Lung (tissue), 12 donors: ENCODE measurements around the gene NFATC4. TPM values are rescaled to one million over a fixed set of nuclear protein-coding genes. Genes with fewer than 3 reads are reported as not detected.
A peak's percentile ranks its signal among the peaks of the same experiment; 100 is the strongest.

Experiments
- ATAC-seq: fragments of 200-7000 bp; cut with Tn5 transposase; one replicate; pipeline ENCODE4 v1.9.1; 2020; ENCODE audit warnings: moderate number of reproducible peaks; ENCODE audit not compliant: insufficient read depth, low FRiP score
- DNase-seq, 3 donors: peaks; one replicate each; pipeline ENCODE4 v3.0.0-alpha.2; 2013 to 2017
- H3K27ac ChIP-seq, 2 donors: one replicate each; pipeline ENCODE4 v1.5.1; 2013; ENCODE audit warnings: mild to moderate bottlenecking in 2 of 2, moderate library complexity in 2 of 2, control low read depth in 1 of 2, inconsistent platforms in 1 of 2, low read depth in 1 of 2, low read length in 1 of 2
- H3K27me3 ChIP-seq, 3 donors: one replicate each; pipeline ENCODE4 v1.5.1; 2013; ENCODE audit warnings: low read length in 2 of 3; ENCODE audit not compliant: control insufficient read depth in 3 of 3, insufficient read depth in 3 of 3
- H3K36me3 ChIP-seq, 4 donors: one replicate each; pipeline ENCODE4 v1.5.1; 2013; ENCODE audit warnings: low read length in 4 of 4, mild to moderate bottlenecking in 1 of 4, moderate library complexity in 1 of 4; ENCODE audit not compliant: control insufficient read depth in 4 of 4, insufficient read depth in 4 of 4
- H3K4me1 ChIP-seq, 5 donors: one replicate each; pipeline ENCODE4 v1.5.1; 2013; ENCODE audit warnings: low read length in 5 of 5, mild to moderate bottlenecking in 2 of 5, moderate library complexity in 1 of 5; ENCODE audit not compliant: control insufficient read depth in 5 of 5, insufficient read depth in 5 of 5
- H3K4me3 ChIP-seq: one replicate; pipeline ENCODE4 v1.5.1; 2013; ENCODE audit warnings: mild to moderate bottlenecking, control low read depth, moderate library complexity
- H3K9ac ChIP-seq, 2 donors: one replicate each; pipeline ENCODE4 v1.5.1; 2013; ENCODE audit warnings: low read length in 2 of 2, control low read depth in 1 of 2; ENCODE audit not compliant: insufficient read depth in 1 of 2
- H3K9me3 ChIP-seq, 4 donors: one replicate each; pipeline ENCODE4 v1.5.1; 2013; ENCODE audit warnings: low read length in 3 of 4, mild to moderate bottlenecking in 1 of 4, moderate library complexity in 1 of 4; ENCODE audit not compliant: control insufficient read depth in 4 of 4, insufficient read depth in 3 of 4
- WGBS, 2 donors: extraction: QIAGEN DNeasy Blood & Tissue Kit; methylation state at CpG; one replicate each; pipeline ENCODE4 v1.1.7; 2013; 5-methylcytosine and 5-hydroxymethylcytosine counted together
- polyA plus RNA-seq, 2 donors: library from polyadenylated mRNA; stranded (reverse); fragments of 200-250 nt; gene quantifications; one replicate each; pipeline ENCODE4 v1.2.1, GENCODE V29; 2013
- total RNA-seq, 2 donors: library from RNA; depleted of rRNA in 1 of 2; stranded (reverse); fragments of >200 nt in 1 of 2; gene quantifications; one replicate each; pipeline ENCODE4 v1.2.1, GENCODE V29; 2014 to 2021
- TF ChIP-seq, protein P1 (sequence below): IDR thresholded peaks from 2 replicates; pipeline ENCODE4 v1.5.1; 2012; ENCODE audit warnings: mild to moderate bottlenecking; ENCODE audit errors: control extremely low read depth, extremely low read depth
- donor health status: control.
- donor health status: control.
- donor health status: Bipolar disorder and iron deficiency.
- donor health status: healthy.
- donor health status: DM: yes; HTN: yes; CAD: no.

The NFATC4 gene
- total and polyA plus RNA-seq, 4 donors: 13.9 to 71.4 (median 38.4) TPM

DNA sequence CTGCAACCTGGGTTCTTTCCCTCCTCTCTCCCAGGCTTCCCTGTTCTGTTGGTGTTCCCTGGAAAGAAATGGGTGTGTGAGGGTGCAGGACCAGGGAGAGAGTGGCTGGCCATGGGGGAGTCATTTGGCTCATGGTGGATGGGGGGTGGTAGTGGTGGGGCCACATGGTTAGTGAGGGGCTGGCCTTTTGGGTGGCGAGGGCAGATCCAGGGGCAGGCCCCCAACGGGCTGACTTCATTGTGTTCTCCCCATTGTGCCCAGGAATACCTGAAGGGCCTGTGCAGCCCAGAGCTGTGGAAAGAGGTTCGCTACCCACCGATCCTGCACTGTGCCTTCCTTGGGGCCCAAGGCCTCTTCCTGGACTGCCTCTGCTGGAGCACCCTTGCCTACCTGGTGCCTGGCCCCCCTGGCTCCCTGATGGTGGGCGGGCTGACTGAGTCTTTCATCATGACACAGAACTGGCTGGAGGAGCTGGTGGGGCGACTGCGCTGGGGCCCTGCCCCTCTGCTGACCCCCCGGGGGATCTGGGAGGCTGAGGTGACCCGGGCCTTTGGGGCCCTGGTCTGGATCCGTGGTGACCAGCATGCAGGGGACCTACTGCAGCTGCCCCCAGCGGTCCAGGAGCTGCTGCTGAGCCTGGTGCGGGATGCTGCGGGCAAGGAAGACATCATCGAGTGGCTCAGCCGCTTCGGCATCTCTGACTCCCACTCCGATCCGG is 39.8 kb downstream of the NFATC4 start:
- WGBS, 2 donors: 93 to 95% methylated on average over 18 of the region's 18 CpGs
- DNase-seq: no peak
- H3K27me3 ChIP-seq: no peaks in the 10 kb centered on the region

DNA sequence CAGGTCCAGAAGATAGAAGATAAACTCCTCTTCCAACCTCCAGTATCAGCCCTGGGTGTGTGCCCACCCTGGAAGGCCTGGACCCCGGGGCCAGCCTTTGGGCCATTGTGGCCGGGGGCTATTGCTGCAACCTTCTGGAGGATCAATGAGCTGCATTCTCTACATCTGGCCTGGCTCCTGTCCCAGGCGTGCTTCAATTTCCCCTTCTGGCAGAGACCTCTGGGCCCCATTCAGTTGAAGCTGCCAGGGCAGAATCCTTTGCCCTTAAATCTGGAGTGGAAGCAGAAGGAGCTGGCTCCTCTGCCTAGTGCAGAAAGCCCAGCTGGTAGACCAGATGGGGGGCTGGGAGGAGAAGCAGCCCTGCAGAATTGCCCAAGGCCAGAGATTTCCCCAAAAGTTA is 40.8 kb downstream of the NFATC4 start:
- WGBS, 2 donors: 41 to 51% methylated on average over 3 of the region's 3 CpGs
- Histone ChIP-seq H3K27ac (no peak overlapping the region), H3K36me3 (peaks cover 0 to 72% (median 33%) of the 10 kb centered on the region in 4 donors), H3K9me3 (no peaks in the 10 kb centered on the region), H3K4me1 (peaks cover 0 to 39% (median 10%) of the 10 kb centered on the region in 5 donors), H3K4me3 (no peak overlapping the region), H3K27me3 (no peaks in the 10 kb centered on the region), H3K9ac (no peak overlapping the region)
- DNase-seq: peak; percentile 67 to 78 (median 75)
- TF ChIP-seq, protein P1, sequence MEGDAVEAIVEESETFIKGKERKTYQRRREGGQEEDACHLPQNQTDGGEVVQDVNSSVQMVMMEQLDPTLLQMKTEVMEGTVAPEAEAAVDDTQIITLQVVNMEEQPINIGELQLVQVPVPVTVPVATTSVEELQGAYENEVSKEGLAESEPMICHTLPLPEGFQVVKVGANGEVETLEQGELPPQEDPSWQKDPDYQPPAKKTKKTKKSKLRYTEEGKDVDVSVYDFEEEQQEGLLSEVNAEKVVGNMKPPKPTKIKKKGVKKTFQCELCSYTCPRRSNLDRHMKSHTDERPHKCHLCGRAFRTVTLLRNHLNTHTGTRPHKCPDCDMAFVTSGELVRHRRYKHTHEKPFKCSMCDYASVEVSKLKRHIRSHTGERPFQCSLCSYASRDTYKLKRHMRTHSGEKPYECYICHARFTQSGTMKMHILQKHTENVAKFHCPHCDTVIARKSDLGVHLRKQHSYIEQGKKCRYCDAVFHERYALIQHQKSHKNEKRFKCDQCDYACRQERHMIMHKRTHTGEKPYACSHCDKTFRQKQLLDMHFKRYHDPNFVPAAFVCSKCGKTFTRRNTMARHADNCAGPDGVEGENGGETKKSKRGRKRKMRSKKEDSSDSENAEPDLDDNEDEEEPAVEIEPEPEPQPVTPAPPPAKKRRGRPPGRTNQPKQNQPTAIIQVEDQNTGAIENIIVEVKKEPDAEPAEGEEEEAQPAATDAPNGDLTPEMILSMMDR: no peak
- ATAC-seq: no peak

More for the DNA sequence above, 39.8 kb downstream of the NFATC4 start:
- Histone ChIP-seq H3K27ac (no peak overlapping the region), H3K4me1 (peaks cover 0 to 49% (median 17%) of the 10 kb centered on the region in 5 donors), H3K36me3 (peaks cover 0 to 62% (median 29%) of the 10 kb centered on the region in 4 donors), H3K9me3 (no peaks in the 10 kb centered on the region), H3K4me3 (no peak overlapping the region), H3K9ac (no peak overlapping the region)
- ATAC-seq: no peak
- TF ChIP-seq, protein P1: no peak

DNA sequence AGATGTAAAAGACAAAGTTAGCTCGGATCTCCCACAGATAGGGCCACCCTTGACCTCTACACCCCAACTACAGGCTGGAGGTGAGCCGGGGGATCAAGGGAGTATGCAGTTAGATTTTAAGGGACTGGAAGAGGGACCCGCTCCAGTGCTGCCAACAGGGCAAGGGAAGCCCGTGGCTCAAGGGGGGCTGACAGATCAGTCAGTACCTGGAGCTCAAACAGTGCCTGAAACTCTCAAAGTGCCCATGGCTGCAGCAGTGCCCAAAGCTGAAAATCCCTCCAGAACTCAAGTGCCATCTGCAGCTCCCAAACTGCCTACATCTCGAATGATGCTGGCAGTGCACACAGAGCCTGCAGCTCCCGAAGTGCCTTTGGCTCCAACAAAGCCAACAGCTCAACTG is 41.2 kb downstream of the NFATC4 start:
- H3K27ac ChIP-seq: no peak overlapping the region
- H3K27me3 ChIP-seq: no peaks in the 10 kb centered on the region
- H3K36me3 ChIP-seq: peaks cover 0 to 76% (median 36%) of the 10 kb centered on the region in 4 donors
- no peaks in the 10 kb centered on the region for H3K9me3 ChIP-seq
- no peak for ATAC-seq
- H3K4me1 ChIP-seq: peaks cover 0 to 35% (median 10%) of the 10 kb centered on the region in 5 donors
- no peak for DNase-seq
- TF ChIP-seq, protein P1: no peak
- H3K9ac ChIP-seq: no peak overlapping the region
- no peak overlapping the region for H3K4me3 ChIP-seq
- WGBS, 2 donors: 86 to 91% methylated on average over 6 of the region's 6 CpGs

DNA sequence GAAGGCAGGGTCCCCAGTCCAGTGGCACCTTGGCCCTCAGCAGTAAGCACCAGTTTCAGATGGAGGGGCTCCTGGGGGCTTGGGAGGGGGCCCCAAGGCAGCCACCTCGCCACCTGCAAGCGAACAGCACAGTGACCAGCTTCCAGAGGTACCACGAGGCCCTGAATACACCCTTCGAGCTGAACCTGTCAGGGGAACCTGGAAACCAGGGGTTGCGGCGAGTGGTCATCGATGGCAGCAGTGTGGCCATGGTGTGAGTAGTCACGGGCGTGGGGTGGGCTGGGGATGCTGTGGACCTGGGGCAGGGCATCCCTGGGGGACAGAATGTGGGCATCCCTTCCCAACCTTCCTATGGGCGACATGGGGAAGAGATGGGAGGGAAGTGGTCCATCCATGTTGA is 42.0 kb downstream of the NFATC4 start:
- Histone ChIP-seq H3K4me1 (peaks cover 0 to 28% (median 3%) of the 10 kb centered on the region in 5 donors), H3K4me3 (no peak overlapping the region), H3K27me3 (no peaks in the 10 kb centered on the region), H3K9ac (no peak overlapping the region), H3K36me3 (peaks cover 0 to 70% (median 38%) of the 10 kb centered on the region in 4 donors), H3K9me3 (no peaks in the 10 kb centered on the region), H3K27ac (no peak overlapping the region)
- 93% methylated on average over 10 of the region's 10 CpGs for WGBS, 2 donors
- ATAC-seq (no peak), DNase-seq (no peak)
- TF ChIP-seq, protein P1: no peak
